ENCODE data around the gene ALDH8A1. TPM values are rescaled to one million over a fixed set of nuclear protein-coding genes. Genes with fewer than 3 reads are reported as not detected.
A peak's percentile ranks its signal among the peaks of the same experiment; 100 is the strongest.

Gene ALDH8A1
- total and polyA plus RNA-seq, 2 of the 8 experiments (the other 6 are each of a cell fraction or from before 2014, with no cell fraction given) = 0.08 to 0.28 TPM

- H4K5ac ChIP-seq (ENCODE audit: insufficient read length, low read depth, low read length) = no peak overlapping the region
- no peak overlapping the region for H3K14ac ChIP-seq (ENCODE audit: insufficient read length)
- H4K8ac ChIP-seq (ENCODE audit: extremely low read depth, insufficient read depth, low read length) = no peak overlapping the region
- no peak overlapping the region for H2BK15ac ChIP-seq (ENCODE audit: low read length)
- H3K9ac ChIP-seq (replicated peaks in 1 of 4; ENCODE audit: extremely low read depth in 1 of 4, low read depth in 3 of 4, low read length in 3 of 4) = no peak overlapping the region
- no peak overlapping the region for H3K18ac ChIP-seq (ENCODE audit: extremely low read depth, low read length)
- peak overlapping the region; percentile 12; the same call in 1 of the 2 replicates for H2AFZ ChIP-seq (ENCODE audit: low read length)
- 91% methylated on average over 6 of the region's 6 CpGs; no CpG with 5 or more reads in 1 of the 2 experiments for WGBS, 2 experiments (ENCODE audit: extremely low coverage in 1 of 2, insufficient coverage in 1 of 2, insufficient read length in 1 of 2, insufficient replicate concordance in 2 of 2, low coverage in 1 of 2, low lambda C conversion rate in 2 of 2, missing lambda C conversion rate in 1 of 2)
- no peaks in the 10 kb centered on the region for H3K27me3 ChIP-seq (replicated peaks in 1 of 4; ENCODE audit: control insufficient read depth in 3 of 4, extremely low read depth in 1 of 4, insufficient read depth in 3 of 4, low read length in 3 of 4)
- H3K4ac ChIP-seq (replicated peaks; ENCODE audit: insufficient read length, low read depth, low read length) = no peak overlapping the region
- no peaks in the 10 kb centered on the region for H3K36me3 ChIP-seq (ENCODE audit: control insufficient read depth in 2 of 4, insufficient read depth in 4 of 4, low read length in 3 of 4)
- H3K4me3 ChIP-seq (ENCODE audit: extremely low read depth in 1 of 4, insufficient read depth in 2 of 4, low read depth in 3 of 4, low read length in 4 of 4) = no peak overlapping the region
- no peak overlapping the region for H2BK120ac ChIP-seq (replicated peaks; ENCODE audit: low read depth, low read length)
- CTCF ChIA-PET (ENCODE audit: partially characterized antibody) = interaction anchor here (1.0 to 2.5 kb wide), 5 partner anchors 10 to 19 kb away, joined by 3 to 12 read pairs (median 4); no protein-coding TSS in a partner anchor
- H3K9me3 ChIP-seq (ENCODE audit: insufficient read depth in 2 of 2, low read depth in 1 of 2, low read length in 1 of 2) = no peaks in the 10 kb centered on the region
- no peaks in the 10 kb centered on the region for H4K20me1 ChIP-seq (replicated peaks in 1 of 2; ENCODE audit: control insufficient read depth in 1 of 2, insufficient read depth in 2 of 2, low read length in 2 of 2)
- FAIRE-seq (no peak), DNase-seq (ENCODE audit: low read depth in 1 of 2, low spot score in 2 of 2) (no peak)
- H3K27ac ChIP-seq (ENCODE audit: low read depth, low read length) = no peak overlapping the region
- no peak overlapping the region for H4K91ac ChIP-seq (replicated peaks; ENCODE audit: insufficient read length, low read length)
- H2BK12ac ChIP-seq (ENCODE audit: low read depth, low read length) = no peak overlapping the region
- no peak overlapping the region for H3K23ac ChIP-seq (ENCODE audit: insufficient read length)
- no peaks in the 10 kb centered on the region for H3K79me2 ChIP-seq (ENCODE audit: control insufficient read depth in 1 of 2, insufficient read depth in 2 of 2, low read length in 2 of 2)
- no peaks in the 10 kb centered on the region for H3K23me2 ChIP-seq (ENCODE audit: low read depth, low read length)
- H3K56ac ChIP-seq (replicated peaks; ENCODE audit: insufficient read length, low read depth, low read length) = no peak overlapping the region
- H3K4me2 ChIP-seq (ENCODE audit: insufficient read depth in 1 of 2, low read depth in 2 of 2, low read length in 2 of 2) = no peak overlapping the region
- no peaks in the 10 kb centered on the region; a peak in 1 of 7 replicates for H3K4me1 ChIP-seq (replicated peaks in 1 of 4; ENCODE audit: control insufficient read depth in 3 of 4, insufficient read depth in 4 of 4, low read length in 3 of 4)
- H2BK20ac ChIP-seq (ENCODE audit: low read length) = no peak overlapping the region
- H2BK5ac ChIP-seq (ENCODE audit: low read depth, low read length) = no peak overlapping the region
- POLR2A ChIA-PET (ENCODE audit: partially characterized antibody) = no interaction called here
- H2AK5ac ChIP-seq (ENCODE audit: low read depth, low read length) = no peak overlapping the region
- no peaks in the 10 kb centered on the region for H3K79me1 ChIP-seq (ENCODE audit: low read depth, low read length)
- TF ChIP-seq CBX5 (IDR thresholded peaks at IDR 0.05; ENCODE audit: low read depth, low read length) (no peak), POLR2A (IDR thresholded peaks at IDR 0.05; ENCODE audit: control extremely low read depth in 1 of 2, low read depth in 2 of 2, low read length in 2 of 2) (no peak), PHF8 (conservative IDR thresholded peaks at IDR 0.05; ENCODE audit: low read depth, low read length) (no peak), CTCF (IDR thresholded peaks at IDR 0.05; ENCODE audit: control extremely low read depth in 1 of 3, insufficient read depth in 1 of 3, low read depth in 1 of 3, low read length in 3 of 3) (no peak), ATF2 (IDR thresholded peaks at IDR 0.05; ENCODE audit: low read length) (no peak), E2F6 (IDR thresholded peaks at IDR 0.05) (no peak), FOSL1 (IDR thresholded peaks at IDR 0.05; ENCODE audit: insufficient read depth, low read depth, low read length) (no peak), GTF2F1 (IDR thresholded peaks at IDR 0.05; ENCODE audit: borderline replicate concordance, low read depth, low read length) (no peak), SP2 (IDR thresholded peaks at IDR 0.05; ENCODE audit: low read length) (no peak)
These were observed 28.1 kb downstream of the ALDH8A1 start for GRCh38 chr6:134921721-134922261.
